GM19452 (cell line): ENCODE measurements around the gene POLR3A.

Experiments
- ATAC-seq: cut with Tn5 transposase; IDR thresholded peaks from one replicate; pipeline ENCODE4 v1.9.1; 2021; ENCODE audit not compliant: unreplicated experiment

Gene POLR3A

GRCh38 chr10:77922055-77922454 is 107.3 kb downstream of the POLR3A start:
- ATAC-seq = no peak

GRCh38 chr10:77921395-77921794 is 107.9 kb downstream of the POLR3A start:
- ATAC-seq = no peak

GRCh38 chr10:77920495-77920894 is 108.8 kb downstream of the POLR3A start:
- ATAC-seq = no peak

GRCh38 chr10:77919713-77920108 is 109.6 kb downstream of the POLR3A start:
- no peak for ATAC-seq
